ENCODE results near the gene DLGAP4. TPM values are rescaled to one million over a fixed set of nuclear protein-coding genes. Genes with fewer than 3 reads are reported as not detected.

The DLGAP4 gene
- total and polyA plus RNA-seq, 7 donors: 53.5 to 151 (median 90.4) TPM

GRCh38 chr20:36547186-36548005 lies 241.3 kb downstream of the DLGAP4 start:
- no peaks in the 10 kb centered on the region for H3K9me3 ChIP-seq
- ATAC-seq (no peak), DNase-seq (no peak)
- H3K27me3 ChIP-seq (ENCODE audit: insufficient read depth in 3 of 3, low read length in 2 of 3): no peaks in the 10 kb centered on the region
- H3K36me3 ChIP-seq (ENCODE audit: insufficient read depth in 1 of 2, low read depth in 1 of 2): peaks cover 0 to 3% of the 10 kb centered on the region in 2 donors
- H3K27ac ChIP-seq: no peak overlapping the region
- no peak overlapping the region for H3K4me3 ChIP-seq
- TF ChIP-seq, protein P1, sequence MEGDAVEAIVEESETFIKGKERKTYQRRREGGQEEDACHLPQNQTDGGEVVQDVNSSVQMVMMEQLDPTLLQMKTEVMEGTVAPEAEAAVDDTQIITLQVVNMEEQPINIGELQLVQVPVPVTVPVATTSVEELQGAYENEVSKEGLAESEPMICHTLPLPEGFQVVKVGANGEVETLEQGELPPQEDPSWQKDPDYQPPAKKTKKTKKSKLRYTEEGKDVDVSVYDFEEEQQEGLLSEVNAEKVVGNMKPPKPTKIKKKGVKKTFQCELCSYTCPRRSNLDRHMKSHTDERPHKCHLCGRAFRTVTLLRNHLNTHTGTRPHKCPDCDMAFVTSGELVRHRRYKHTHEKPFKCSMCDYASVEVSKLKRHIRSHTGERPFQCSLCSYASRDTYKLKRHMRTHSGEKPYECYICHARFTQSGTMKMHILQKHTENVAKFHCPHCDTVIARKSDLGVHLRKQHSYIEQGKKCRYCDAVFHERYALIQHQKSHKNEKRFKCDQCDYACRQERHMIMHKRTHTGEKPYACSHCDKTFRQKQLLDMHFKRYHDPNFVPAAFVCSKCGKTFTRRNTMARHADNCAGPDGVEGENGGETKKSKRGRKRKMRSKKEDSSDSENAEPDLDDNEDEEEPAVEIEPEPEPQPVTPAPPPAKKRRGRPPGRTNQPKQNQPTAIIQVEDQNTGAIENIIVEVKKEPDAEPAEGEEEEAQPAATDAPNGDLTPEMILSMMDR (IDR thresholded peaks at IDR 0.05): no peak
- intact Hi-C loops (cut with DNase I): no loop called here
- H3K4me1 ChIP-seq: peaks cover 8% of the 10 kb centered on the region
- WGBS, 3 donors: 76 to 84% (median 82%) methylated on average over 12 of the region's 12 CpGs

DNA sequence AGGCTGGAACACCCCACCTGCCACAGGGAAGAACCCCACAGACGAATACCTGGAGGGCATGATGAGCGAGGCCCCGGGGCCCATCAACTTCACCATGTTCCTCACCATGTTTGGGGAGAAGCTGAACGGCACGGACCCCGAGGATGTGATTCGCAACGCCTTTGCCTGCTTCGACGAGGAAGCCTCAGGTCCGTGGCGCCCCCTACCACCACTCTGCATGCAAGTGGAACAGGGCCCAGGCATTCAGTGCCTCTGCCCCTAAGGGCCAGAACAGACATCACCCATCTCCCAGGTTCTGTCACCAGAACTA lies 241.8 kb downstream of the DLGAP4 start:
- ATAC-seq (no peak), DNase-seq (peak in 1 of 2 donors; percentile 50)
- Histone ChIP-seq H3K9me3 (no peaks in the 10 kb centered on the region), H3K4me1 (peaks cover 8% of the 10 kb centered on the region), H3K27ac (no peak overlapping the region), H3K27me3 (ENCODE audit: insufficient read depth in 3 of 3, low read length in 2 of 3) (no peaks in the 10 kb centered on the region), H3K4me3 (no peak overlapping the region), H3K36me3 (ENCODE audit: insufficient read depth in 1 of 2, low read depth in 1 of 2) (peaks cover 0 to 3% of the 10 kb centered on the region in 2 donors)
- 65 to 71% (median 69%) methylated on average over 12 of the region's 12 CpGs for WGBS, 3 donors
- TF ChIP-seq, protein P1 (IDR thresholded peaks at IDR 0.05): no peak
- intact Hi-C loops (cut with DNase I): no loop called here

GRCh38 chr20:36548704-36549627 lies 242.8 kb downstream of the DLGAP4 start:
- Histone ChIP-seq H3K4me1 (peaks cover 3% of the 10 kb centered on the region), H3K36me3 (ENCODE audit: insufficient read depth in 1 of 2, low read depth in 1 of 2) (peaks cover 0 to 3% of the 10 kb centered on the region in 2 donors), H3K9me3 (no peaks in the 10 kb centered on the region), H3K27me3 (ENCODE audit: insufficient read depth in 3 of 3, low read length in 2 of 3) (no peaks in the 10 kb centered on the region), H3K27ac (no peak overlapping the region), H3K4me3 (no peak overlapping the region)
- WGBS, 3 donors: 89 to 93% (median 91%) methylated on average over 21 to 23 of the region's 23 CpGs
- TF ChIP-seq, protein P1 (IDR thresholded peaks at IDR 0.05): no peak
- no peak for ATAC-seq
- intact Hi-C loops (cut with DNase I): no loop called here
- DNase-seq: peak in 1 of 2 donors; percentile 36

DNA sequence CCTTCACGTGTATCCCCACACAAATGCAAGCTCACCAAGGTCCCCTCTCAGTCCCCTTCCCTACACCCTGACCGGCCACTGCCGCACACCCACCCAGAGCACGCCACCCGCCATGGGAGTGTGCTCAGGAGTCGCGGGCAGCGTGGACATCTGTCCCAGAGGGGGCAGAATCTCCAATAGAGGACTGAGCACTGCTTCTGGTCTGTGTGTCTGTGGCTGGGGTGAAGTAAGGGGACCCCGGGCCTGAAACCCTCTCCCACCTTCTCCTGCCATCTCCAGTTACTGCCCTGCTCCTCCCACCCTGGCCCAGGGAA lies 243.4 kb downstream of the DLGAP4 start:
- Histone ChIP-seq H3K4me3 (no peak overlapping the region), H3K36me3 (ENCODE audit: insufficient read depth in 1 of 2, low read depth in 1 of 2) (peaks cover 0 to 3% of the 10 kb centered on the region in 2 donors), H3K27me3 (ENCODE audit: insufficient read depth in 3 of 3, low read length in 2 of 3) (no peaks in the 10 kb centered on the region), H3K4me1 (no peaks in the 10 kb centered on the region), H3K27ac (no peak overlapping the region), H3K9me3 (no peaks in the 10 kb centered on the region)
- TF ChIP-seq, protein P1 (IDR thresholded peaks at IDR 0.05): no peak
- no peak for ATAC-seq
- intact Hi-C loops (cut with DNase I): no loop called here
- WGBS, 3 donors: 78 to 88% (median 79%) methylated on average over 9 of the region's 9 CpGs
- DNase-seq: no peak

Data from psoas muscle (tissue), 8 donors.